Measurements from ENCODE around the gene TTC12.

DNA sequence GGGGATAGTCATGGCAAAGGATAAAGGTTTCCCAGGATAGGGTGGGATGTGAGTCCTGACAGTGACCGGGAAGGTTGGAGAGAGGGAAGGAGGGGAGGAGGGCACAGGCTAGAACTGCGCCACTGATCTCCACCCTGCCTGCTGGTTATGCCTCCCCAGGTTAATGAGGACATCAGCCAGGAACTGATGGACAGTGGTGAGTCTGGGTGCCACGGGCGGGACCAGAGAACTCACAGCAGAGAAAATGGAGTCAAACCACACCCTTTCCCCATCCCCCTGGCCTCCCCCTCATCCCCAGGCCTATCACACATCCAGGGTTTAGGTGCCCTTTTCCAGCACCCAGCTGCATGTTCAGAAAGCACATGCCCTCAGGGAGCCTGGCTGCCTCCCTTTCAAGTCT lies 83.4 kb downstream of the TTC12 start:
- TF ChIP-seq, protein P1, sequence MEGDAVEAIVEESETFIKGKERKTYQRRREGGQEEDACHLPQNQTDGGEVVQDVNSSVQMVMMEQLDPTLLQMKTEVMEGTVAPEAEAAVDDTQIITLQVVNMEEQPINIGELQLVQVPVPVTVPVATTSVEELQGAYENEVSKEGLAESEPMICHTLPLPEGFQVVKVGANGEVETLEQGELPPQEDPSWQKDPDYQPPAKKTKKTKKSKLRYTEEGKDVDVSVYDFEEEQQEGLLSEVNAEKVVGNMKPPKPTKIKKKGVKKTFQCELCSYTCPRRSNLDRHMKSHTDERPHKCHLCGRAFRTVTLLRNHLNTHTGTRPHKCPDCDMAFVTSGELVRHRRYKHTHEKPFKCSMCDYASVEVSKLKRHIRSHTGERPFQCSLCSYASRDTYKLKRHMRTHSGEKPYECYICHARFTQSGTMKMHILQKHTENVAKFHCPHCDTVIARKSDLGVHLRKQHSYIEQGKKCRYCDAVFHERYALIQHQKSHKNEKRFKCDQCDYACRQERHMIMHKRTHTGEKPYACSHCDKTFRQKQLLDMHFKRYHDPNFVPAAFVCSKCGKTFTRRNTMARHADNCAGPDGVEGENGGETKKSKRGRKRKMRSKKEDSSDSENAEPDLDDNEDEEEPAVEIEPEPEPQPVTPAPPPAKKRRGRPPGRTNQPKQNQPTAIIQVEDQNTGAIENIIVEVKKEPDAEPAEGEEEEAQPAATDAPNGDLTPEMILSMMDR (IDR thresholded peaks at IDR 0.05), result no peak
- TF ChIP-seq POLR2A (IDR thresholded peaks at IDR 0.05) (no peak), POLR2AphosphoS5 (IDR thresholded peaks at IDR 0.05) (no peak)

Data from prostate gland (tissue), 2 donors.